Pulmonary artery endothelial cell (primary cell): ENCODE results near the gene SRSF8. TPM values are rescaled to one million over a fixed set of nuclear protein-coding genes. Genes with fewer than 3 reads are reported as not detected.
A peak's percentile ranks its signal among the peaks of the same experiment; 100 is the strongest.
"Not testable (repeated sequence)": the region's sequence is repeated elsewhere in the genome, so short reads cannot be mapped to it uniquely, and the experiment has no call there.

Experiments
- DNase-seq: peaks from one replicate; pipeline ENCODE4 v3.0.0-alpha.2; 2011; ENCODE audit warnings: low read depth, low spot score
- total RNA-seq: library from RNA; depleted of rRNA; stranded (reverse); fragments of >200 nt; gene quantifications from 2 replicates; pipeline ENCODE4 v1.2.3, GENCODE V29; 2014

Gene SRSF8
- total RNA-seq, 1 donor from 2014 or later, result 19.1 TPM

DNA sequence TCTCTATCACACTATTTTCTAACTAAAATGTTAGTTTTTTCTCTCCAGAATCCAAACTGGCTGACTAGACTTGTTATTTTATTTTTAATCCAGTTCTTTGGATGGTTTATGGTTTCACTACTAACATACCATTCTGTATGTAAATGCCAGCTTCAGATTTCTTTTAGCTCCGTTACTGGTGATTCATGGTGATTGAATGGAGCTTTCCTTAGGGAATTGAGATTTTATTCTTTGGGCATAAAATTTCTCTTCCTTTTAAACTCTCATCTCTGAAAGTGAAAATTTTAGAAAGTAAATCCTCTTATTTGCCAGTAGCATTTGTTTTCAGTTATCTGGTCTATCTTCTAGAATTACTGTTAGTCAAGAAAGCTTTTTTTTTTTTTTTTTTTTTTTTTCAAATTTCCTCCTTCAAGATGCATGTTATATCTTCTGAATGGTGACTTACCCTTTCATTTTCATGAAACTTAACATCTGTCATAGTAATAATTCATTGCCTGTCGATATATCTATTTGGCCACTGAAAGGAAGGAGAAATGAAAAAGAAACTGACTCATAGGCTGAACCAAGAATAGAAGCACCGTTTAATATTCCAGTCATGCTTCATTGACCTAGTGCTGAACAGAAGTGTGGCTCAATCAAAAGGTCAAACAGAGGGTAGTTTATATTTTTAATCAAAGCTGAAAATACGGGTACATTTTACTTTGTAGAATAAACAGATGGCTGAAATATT is 29.3 kb downstream of the SRSF8 start:
- DNase-seq, result no peak

- no peak for DNase-seq
Observed at GRCh38 chr11:95097209-95097608, 30.5 kb downstream of the SRSF8 start.

DNA sequence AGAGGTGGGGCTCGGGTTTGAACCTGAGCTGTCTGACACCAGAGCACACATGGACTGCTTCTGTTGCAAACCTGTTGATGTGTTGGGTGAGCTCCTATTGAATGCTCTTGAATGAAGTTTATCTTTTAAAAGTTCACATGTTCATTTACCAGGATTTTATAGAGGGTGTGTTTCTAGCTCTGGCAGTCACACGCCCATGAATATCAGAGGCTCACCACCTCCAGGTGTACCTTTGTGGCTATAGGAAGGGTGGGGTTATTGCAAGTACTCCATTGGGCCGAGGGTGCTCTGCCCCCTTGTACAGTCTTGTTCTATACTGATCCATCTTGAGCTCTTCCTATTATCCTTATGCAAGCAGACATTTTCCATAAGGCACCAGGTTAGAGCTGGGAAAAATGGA is 32.1 kb downstream of the SRSF8 start:
- DNase-seq, result no peak

DNA sequence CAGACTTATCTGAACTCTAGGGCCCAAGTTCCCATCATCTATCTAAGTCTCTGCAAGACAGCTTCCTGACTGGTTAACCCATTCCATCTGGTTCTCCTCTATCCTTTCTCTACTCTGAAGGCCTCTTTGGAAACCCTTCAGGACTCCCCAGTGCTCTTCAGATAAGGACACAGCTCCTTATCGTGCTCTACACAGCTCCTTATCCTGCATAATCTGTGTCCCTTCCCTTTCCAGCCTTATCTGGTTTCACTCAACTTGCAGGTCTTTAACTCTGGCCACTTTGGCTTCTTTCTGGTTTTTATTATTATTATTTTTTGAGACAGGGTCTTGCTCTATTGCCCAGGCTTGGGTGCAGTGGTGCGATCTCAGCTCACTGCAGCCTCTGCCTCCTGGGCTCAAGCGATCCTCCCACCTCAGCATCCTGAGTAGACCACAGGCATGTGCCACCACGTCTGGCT is 33.5 kb downstream of the SRSF8 start:
- no peak for DNase-seq

DNA sequence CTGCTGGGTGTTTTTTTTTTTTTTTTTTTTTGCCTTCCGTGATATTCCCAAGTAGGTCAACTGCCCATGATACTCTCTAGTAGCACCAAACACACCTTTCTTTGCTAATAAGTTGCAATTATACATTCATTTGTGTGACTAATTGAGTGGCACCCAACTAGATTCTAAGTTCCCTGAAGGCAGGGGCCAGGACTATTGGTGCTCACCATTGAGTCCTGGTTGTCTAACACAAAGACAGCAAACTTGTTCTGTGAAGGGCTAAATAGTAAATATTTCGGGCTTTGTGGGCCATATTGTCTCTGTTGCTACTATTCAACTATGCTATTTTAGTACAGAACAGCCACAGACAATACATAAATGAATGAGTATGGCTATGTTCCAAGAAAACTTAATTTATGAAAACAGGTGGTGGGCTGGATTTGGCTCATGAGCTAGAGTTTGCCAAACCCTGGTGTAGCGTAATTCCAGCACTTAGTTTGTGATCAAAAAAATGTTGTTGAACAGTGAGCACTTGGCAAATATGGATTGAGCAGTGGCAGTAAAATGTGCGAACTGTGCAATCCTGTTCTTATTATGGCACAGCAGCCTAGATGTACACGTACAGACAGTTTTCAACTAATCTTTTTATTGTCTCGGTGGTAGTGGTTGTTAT is 34.3 kb downstream of the SRSF8 start:
- DNase-seq, result no peak

GRCh38 chr11:95101935-95102334 is 35.2 kb downstream of the SRSF8 start:
- no peak for DNase-seq

- DNase-seq, result no peak
Observed at GRCh38 chr11:95102733-95103132, 36.0 kb downstream of the SRSF8 start.

GRCh38 chr11:95103701-95104100 is 37.0 kb downstream of the SRSF8 start:
- no peak for DNase-seq

GRCh38 chr11:95104121-95104830 is 37.6 kb downstream of the SRSF8 start:
- DNase-seq, result no peak

- no peak for DNase-seq
Observed at GRCh38 chr11:95104856-95105255, 38.1 kb downstream of the SRSF8 start.

DNA sequence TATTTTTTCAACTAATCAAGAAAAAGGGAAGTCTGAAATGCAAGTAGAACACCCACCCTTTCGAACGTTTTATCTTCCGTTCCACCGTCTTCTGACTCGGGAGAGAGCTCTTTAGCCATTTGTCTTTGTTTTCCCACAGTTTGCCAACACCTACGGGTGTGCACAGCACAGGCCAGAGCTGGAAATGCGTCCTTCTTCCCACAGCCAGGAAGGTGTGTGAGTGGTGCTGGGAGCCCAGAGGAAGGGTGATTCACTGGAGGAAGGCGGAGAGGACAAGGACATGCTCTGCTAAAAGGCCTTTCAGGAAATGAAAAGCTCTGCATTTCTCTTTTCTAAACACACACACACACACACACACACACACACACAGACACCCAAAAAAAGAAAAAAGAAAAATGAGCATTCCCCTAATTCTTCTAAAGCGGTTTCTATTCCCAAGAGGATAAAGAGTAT is 41.5 kb downstream of the SRSF8 start:
- peak; percentile 77 for DNase-seq

DNA sequence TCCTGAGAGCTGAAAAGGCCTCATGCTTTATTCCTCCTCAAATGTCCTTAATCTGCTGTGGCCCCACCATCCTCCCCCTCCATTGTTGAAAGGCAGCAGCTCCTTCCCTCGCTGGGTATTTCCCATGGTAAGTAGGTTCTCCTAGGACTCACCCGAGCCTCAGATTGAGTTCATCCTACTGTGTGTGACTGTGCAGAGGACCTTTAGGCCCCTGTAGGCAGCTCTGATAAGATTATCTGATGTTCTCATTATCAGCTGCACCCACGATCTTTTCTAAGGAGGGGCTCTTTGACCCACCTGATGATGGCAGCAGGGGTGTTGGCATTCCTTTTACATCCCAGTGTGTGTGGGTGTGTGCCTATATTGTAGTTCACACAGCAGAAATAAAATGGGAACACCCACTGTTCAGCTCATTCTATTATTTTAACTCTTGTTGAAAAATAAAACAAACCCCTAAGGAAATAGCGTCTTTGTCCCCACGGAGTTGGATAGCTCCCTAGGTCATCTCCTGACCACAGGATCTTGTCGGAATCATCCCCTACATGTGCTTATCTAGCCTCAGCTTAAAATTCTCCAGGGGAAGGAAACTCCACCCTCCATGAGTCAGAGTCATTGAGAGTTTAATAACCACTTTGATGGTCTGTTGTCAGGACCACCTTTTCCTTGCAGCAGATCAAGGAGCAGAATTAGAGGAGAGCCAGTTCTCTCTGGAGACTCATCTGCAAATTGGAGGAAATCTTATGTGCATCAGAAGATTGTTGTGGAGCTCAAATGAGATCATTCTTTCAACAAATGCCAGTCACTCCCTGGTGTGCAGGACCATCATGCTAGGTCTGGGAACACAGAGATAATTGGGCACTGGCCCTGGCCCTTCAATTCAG is 42.2 kb downstream of the SRSF8 start:
- DNase-seq, result no peak

DNA sequence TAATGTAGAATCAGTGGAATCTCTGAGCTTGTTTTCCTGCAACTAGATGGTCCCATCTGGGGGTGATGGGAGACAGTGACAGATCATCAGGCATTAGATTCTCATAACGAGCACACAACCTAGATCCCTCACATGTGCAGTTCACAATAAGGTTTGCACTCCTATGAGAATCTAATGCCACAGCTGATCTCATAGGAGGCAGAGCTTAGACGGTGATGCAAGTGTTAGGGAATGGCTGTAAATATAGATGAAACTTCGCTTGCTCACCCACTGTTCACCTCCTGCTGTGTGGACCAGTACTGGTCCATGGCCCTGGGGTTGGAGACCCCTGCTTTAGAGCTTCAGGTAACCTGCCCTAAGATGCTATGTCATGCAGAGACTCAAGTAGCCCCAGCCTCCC is 44.8 kb downstream of the SRSF8 start:
- not testable (repeated sequence) for DNase-seq

GRCh38 chr11:95111923-95112540 is 45.3 kb downstream of the SRSF8 start:
- no peak for DNase-seq

DNA sequence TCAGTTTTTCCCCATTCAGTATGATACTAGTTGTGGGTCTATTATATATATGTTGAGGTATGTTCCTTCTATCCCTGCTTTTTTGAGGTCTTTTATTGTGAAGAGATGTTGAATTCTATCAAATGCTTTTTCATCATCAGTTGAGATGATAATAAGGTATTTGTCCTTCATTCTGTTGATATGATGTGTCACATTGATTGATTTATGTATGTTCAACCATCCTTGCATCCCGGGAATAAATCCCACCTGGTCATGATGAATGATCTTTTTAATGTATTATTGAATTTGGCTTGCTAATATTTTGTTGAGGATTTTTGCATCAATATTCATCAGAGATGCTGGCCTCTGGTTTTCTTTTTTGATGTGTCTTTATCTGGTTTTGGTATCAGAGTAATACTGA is 48.9 kb downstream of the SRSF8 start:
- DNase-seq, result no peak

- no peak for DNase-seq
Observed at GRCh38 chr11:95119361-95120060, 52.8 kb downstream of the SRSF8 start.
